NCI-H460 (cell line): ENCODE measurements around the gene AHRR. TPM values are rescaled to one million over a fixed set of nuclear protein-coding genes. Genes with fewer than 3 reads are reported as not detected.
"Not testable (repeated sequence)": the region's sequence is repeated elsewhere in the genome, so short reads cannot be mapped to it uniquely, and the experiment has no call there.

Source experiments
- DNase-seq: peaks from one replicate; pipeline ENCODE4 v3.0.0-alpha.2; 2016; ENCODE audit warnings: low read depth; ENCODE audit errors: extremely low read depth
- total RNA-seq: library from RNA; depleted of rRNA; stranded (reverse); fragments of >200 nt; shearing (Covaris generic); gene quantifications from 2 replicates; pipeline ENCODE4 v1.2.3, GENCODE V29; 2014; rRNA removed

Gene AHRR
- total RNA-seq, 1 experiment from 2014 or later, result 3.7 TPM

GRCh38 chr5:479566-480319 lies 158.2 kb downstream of the AHRR start:
- no peak for DNase-seq

GRCh38 chr5:481347-481746 lies 159.8 kb downstream of the AHRR start:
- DNase-seq, result no peak

GRCh38 chr5:482021-482420 lies 160.5 kb downstream of the AHRR start:
- DNase-seq, result no peak

GRCh38 chr5:482506-482905 lies 161.0 kb downstream of the AHRR start:
- DNase-seq, result no peak

GRCh38 chr5:483011-483410 lies 161.5 kb downstream of the AHRR start:
- no peak for DNase-seq

- DNase-seq, result no peak
Measured at GRCh38 chr5:483434-484140, 162.1 kb downstream of the AHRR start.

- no peak for DNase-seq
Measured at GRCh38 chr5:484556-484955, 163.0 kb downstream of the AHRR start.

- DNase-seq, result no peak
Measured at GRCh38 chr5:485113-485945, 163.8 kb downstream of the AHRR start.

- DNase-seq, result no peak
Measured at GRCh38 chr5:485946-486491, 164.5 kb downstream of the AHRR start.

GRCh38 chr5:486597-486996 lies 165.1 kb downstream of the AHRR start:
- not testable (repeated sequence) for DNase-seq

Other genes starting within 250 kb of the AHRR start
- not detected in 2 replicates for gene PLEKHG4B, start 229.5 kb upstream of the AHRR start, total RNA-seq
- gene LRRC14B, start 130.2 kb upstream of the AHRR start, total RNA-seq, result not detected in 2 replicates
- gene CCDC127, start 103.6 kb upstream of the AHRR start, total RNA-seq, result 4.3 and 4.4 TPM in 2 replicates
- gene SDHA, start 103.4 kb upstream of the AHRR start, total RNA-seq, result 89.9 and 95.3 TPM in 2 replicates
- 168 and 179 TPM in 2 replicates for gene PDCD6, start 50.1 kb upstream of the AHRR start, total RNA-seq
- gene EXOC3, start 121.5 kb downstream of the AHRR start, total RNA-seq, result 29.1 and 31.0 TPM in 2 replicates
- gene SLC9A3, start 202.7 kb downstream of the AHRR start, total RNA-seq, result 9.1 and 10.5 TPM in 2 replicates